ENCODE measurements around the gene CBX2.

DNA sequence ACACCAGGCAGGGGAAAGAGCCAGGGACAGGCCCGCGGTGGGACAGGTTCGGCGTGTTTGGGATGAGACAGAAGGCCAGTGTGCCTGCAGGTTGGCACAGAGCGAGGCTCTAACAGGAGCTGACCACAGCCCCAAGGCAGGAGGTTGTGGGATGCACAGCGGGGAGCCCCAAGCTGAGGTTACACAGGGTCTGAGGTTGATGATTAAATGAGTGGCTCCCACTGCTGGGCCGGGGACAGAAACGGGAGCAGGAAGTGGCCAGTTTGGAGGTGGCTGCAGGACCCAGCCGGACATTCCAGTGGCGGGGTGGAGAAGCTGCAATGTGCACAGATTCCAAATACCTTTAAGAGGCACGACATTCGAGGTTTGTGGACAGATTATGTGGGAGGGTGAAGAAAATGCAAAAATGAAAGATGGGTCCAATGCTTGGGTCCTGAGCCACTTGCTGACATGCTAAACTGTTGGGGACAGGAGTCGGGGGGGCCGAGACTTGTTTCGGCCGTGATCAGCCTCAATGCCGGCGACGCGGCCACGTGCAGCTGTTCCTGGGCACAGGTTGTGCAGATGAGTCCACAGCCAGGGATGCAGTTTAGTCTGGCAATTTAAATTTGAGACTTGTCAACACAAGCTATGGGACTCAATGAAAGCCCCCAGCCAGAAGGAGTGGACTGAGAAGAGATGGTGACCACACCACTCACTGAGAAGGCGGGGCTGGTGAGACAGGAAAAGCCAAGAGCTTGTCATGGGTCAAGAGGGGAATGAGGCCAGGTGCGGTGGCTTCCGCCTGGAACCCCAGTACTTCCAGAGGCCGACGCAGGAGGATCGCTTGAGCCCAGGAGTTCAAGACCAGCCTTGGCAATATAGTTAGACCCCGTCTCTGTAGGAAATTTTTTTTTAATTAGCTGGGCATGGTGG lies 38.5 kb upstream of the CBX2 start:
- no peak for TF ChIP-seq POLR2A (IDR thresholded peaks at IDR 0.05)
- TF ChIP-seq, protein P1, sequence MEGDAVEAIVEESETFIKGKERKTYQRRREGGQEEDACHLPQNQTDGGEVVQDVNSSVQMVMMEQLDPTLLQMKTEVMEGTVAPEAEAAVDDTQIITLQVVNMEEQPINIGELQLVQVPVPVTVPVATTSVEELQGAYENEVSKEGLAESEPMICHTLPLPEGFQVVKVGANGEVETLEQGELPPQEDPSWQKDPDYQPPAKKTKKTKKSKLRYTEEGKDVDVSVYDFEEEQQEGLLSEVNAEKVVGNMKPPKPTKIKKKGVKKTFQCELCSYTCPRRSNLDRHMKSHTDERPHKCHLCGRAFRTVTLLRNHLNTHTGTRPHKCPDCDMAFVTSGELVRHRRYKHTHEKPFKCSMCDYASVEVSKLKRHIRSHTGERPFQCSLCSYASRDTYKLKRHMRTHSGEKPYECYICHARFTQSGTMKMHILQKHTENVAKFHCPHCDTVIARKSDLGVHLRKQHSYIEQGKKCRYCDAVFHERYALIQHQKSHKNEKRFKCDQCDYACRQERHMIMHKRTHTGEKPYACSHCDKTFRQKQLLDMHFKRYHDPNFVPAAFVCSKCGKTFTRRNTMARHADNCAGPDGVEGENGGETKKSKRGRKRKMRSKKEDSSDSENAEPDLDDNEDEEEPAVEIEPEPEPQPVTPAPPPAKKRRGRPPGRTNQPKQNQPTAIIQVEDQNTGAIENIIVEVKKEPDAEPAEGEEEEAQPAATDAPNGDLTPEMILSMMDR (IDR thresholded peaks at IDR 0.05) = no peak
